DMS 273 (cell line): Measurements from ENCODE around the gene CACUL1.
"Not testable (repeated sequence)": the region's sequence is repeated elsewhere in the genome, so short reads cannot be mapped to it uniquely, and the experiment has no call there.

Source experiments
- DNase-seq: peaks from one replicate; lab custom pipeline; 2025; ENCODE audit not compliant: unreplicated experiment; lab: John Stamatoyannopoulos, UW

CACUL1 gene

DNA sequence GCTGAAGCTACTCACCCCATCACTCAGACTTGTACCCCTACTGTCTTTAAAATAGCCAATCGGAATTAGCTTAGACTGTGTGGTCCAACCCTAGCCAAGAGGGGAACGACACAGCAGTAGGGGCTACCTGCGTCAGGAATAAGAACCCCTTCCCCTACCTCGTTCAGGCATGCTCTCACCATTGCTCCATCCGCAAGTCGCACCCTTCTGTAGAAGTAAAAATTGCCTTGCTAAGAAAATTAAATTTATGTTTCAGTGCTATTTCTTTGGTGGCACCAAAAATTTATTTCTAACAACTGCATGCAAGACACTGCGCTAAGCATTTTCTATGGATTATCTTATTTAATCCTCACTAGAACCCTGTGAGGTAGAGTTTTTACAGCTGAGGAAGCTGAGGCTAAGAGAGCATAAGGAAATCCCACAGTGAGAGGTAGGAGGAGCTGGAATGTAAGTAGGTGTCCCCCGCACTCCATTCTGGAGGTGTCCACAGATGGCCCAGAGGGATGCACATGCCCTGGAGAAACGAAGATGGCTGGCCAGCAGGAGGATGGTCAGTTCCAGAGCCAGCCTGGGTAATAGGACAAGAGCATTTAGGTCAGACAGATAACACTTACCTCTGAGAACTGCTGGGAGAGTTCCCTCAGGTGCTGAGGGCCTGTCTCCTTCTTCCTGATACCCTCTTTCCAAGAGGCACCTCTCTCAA is 15.3 kb upstream of the CACUL1 start:
- DNase-seq = no peak

DNA sequence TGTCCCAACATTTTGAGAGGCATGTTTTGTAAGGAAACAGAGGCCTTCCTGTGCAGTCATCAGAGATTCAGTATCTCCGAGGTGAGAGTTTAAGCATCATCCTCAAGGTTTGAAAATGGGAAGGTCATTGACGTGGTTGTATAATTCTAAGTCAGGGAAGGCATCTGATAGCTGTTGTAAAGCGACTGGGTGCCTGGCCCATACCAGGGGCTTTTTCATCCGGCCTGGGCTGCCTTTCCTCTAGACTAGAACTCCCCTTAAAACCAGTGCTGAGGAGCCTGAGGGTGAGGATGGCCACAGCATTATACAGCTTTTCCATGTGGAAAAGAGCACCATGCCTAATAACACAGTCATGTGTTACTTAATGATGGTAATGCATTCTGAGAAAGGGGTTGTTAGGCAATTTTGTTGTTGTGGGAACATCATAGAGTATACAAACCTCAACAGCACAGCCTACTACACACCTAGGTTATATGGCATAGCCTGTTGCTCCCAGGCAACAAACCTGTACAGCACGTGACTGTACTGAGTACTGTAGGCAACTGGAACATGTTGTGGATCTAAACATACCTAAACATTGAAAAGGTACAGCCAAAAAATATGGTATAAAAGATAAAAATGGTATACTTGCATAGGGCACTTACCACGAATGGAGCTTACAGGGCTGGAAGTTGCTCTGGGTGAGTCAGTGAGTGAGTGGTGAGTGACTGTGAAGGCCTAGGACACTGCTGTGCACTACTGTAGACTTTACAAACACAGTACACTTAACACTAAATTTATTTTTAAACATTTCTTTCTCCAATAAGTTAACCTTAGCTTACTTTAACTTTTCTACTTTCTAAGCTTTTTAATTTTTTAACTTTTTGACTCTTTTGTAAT is 13.5 kb upstream of the CACUL1 start:
- DNase-seq = no peak

DNA sequence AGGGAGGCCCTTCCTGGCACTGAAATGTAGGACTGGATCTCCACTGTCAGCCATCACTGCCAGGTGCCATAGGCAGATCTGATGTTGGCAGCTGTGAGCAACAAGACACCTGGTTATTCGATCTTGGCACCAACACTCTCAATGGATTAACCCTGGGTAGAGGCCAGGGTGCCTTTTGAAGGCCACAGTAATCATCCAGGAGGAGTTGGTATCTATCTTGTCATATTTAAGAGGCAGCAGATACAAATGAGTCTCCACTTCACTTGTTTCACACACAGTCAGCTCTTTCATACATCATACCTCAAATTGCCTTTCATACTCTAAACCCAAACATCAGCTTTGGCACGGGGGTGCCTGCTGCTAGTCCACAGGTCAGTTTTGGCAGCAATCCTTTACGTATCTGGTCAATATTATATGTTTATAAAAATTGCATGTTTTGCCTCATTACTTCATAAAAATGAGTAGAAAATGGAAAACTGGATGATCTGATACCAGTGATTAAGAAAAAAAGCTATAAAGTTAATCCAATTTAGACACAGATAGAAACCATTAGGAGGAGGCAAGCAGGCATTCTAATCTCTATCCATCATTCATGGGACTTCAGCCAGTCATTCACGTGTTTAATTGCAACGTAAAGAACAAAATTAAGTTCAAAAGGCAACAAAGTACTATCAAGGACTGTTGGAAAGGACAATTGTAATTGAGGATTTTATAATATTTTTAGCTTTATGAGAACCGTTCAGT is 12.7 kb upstream of the CACUL1 start:
- no peak for DNase-seq

DNA sequence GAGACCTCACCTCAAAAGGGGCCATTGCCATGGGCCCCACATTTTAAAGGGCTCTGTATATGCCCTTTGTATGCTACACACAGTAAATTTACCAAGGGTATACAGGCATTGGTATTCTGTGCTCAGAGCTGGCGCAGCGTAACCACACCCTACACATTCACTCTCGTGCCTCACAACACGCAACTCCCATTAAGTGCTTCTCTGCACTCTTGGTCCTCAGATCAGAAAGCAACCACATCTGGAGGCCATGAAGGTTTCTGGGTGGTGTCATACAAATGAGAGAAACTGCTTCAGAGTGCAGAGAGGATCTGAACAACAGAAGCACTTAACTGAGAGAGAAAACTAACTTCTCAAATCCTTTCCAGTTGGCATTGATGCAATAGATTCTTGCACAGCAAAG is 9.4 kb upstream of the CACUL1 start:
- DNase-seq = no peak

DNA sequence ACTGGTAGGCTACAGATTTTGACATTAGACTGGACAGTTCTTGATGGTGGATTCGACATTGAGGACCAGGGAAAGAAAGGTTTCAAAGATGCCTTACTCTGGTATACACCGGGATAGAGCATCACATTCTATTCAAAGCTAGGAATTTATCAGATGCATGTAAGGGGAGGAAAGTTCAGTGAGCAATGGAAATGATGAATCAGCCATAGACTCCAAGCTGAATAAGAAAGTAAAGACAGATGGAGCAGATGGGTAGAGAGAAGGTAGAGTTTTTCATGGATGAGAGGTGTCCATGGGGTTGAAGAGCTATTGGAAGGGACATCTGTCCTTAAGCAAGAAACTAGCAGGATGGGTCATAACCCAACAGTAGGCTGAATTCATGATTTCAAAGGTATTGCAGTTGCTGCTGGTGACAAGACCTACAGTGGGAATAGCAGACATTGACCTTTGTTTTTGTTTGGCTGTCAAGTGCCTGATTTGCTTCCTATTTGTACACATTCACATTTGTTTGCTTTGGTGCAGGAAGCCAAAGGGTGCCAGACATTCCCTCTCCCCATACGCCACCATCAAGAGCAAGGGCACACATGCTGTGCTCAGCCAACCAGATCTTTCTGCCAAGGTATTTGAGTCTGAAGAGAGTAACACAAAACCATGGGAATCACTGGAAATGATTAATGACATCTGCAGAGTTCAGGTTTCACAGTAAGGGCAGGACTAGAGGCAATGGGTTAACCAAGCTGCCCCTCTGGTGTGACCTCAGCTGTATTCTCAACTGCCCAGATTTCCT is 8.6 kb upstream of the CACUL1 start:
- no peak for DNase-seq

DNA sequence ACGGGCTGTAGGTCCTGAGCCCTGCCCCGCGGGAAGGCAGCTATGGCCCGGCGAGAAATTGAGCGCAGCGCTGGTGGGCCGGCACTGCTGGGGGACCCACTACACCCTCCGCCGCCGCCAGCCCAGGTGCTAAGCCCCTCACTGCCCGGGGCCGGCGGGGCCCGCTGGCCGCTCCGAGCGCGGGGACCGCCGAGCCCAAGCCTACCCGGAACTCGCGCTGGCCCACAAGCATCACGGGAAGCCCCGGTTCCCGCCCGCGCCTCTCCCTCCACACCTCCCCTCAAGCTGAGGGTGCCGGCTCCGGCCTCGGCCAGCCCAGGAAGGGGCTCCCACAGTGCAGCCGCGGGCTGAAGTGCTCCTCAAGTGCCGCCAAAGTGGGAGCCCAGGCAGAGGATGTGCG is 5.5 kb upstream of the CACUL1 start:
- no peak for DNase-seq

DNA sequence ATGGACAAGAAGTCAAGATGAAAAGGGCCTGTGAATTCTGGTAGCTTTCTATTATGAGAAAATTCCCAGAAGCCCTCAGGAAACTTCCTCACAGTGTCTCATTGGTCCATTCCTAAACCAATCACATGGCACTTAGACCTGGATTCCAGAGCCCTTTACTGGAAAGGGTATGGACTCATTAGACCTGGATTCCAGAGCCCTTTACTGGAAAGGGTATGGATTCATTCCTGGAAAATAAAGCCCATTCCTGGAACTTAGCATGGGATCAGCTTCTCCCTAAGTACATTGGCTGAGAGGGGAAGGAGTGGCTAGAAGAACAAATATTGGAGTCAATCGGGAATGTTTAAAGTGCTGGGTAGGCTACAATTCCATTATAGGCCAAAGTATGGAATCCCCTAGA is 3.7 kb upstream of the CACUL1 start:
- DNase-seq = no peak

DNA sequence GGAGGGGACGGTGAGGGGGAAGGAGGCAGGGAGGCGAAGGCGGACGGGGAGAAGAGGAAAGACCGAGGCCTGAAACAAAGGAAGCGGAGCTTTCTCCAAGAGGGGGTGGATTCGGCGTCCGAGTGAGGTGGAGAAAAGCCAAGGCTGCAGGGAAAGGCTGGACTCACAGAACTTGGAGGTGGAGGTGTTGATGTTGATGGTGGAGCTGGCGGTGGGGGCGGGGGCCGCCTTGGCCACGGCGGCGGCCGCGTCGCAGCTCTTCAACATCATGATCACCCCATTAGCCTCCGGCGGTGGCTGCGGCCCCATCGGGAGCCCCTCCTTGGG is 578 bp downstream of the CACUL1 start:
- DNase-seq = peak; percentile 62

DNA sequence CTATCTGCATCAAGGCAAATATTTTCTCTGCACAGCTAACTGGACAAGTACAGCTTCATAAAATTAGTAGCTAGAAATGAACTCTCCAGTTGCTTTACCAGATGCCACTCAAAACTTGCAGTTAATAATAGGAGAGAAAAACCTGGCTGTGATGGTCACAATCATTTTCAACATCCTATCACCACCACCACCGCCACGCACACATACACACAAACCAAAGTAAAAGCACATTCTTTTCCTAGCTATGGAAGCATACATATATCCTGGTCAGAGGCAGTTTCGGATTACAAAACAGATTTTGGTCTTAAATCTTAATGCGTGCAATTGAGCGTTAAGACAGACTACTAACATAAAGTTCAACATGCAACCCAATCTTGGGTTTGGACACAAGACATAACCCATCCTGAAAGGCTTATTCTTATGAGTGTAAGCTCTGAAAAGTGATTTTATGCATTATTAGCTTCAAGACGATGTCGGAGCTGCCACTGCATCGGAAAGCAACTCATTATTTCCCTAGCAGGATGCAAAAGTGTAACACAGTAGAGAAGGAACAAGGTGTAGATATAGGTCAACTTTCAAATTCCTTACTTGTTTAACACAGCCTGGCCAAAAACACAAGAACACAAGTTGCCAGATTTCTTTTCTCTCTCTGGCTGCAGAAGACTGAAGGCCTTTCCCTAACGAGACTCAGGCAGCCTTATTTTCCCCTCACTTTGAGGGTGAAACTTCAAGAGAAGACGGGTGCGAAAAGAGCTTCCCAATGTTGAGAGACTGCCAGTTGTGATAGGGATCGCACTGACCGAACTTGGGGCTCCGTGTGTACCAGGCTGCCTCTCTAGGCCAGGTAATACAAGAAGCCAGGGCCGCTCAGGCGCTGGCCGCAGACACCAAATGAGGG is 1.2 kb downstream of the CACUL1 start:
- DNase-seq = peak; percentile 22

DNA sequence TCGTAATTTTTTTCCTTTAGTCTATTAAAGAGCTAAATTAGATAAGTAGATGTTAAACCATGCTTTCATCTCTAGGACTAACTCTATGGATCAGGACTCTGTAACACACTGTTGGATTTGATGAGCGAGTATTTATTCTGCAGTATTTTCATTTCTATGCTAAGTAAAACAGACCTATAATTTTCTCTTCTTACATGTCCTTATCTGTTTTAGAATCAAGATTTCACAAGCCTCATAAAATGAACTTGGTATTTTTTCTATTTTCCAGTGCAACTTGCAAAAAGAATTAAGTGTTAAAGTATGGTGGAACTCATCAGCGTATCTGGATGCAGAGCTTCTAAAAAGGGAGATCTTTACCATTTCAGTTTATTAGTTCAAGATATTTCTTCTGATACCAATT is 2.4 kb downstream of the CACUL1 start:
- no peak for DNase-seq

DNA sequence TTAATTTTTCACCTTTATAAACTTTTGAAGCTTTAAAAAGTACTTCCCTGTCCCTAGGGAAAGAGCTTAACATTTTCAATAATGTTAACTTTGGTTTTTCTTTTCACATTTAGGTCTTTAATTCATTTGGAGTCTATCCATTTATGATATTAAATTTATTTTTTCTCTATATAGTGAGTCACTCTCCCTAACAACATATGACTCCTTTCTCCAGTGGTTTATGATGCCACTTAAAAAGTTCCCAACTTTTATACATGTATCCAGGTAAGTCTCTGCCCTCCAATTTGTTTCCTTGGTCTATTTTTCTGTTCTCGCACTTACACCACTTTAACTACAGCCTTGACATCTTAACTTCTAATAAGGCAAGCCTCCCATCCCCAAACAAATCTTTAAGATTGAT is 3.5 kb downstream of the CACUL1 start:
- DNase-seq = no peak

DNA sequence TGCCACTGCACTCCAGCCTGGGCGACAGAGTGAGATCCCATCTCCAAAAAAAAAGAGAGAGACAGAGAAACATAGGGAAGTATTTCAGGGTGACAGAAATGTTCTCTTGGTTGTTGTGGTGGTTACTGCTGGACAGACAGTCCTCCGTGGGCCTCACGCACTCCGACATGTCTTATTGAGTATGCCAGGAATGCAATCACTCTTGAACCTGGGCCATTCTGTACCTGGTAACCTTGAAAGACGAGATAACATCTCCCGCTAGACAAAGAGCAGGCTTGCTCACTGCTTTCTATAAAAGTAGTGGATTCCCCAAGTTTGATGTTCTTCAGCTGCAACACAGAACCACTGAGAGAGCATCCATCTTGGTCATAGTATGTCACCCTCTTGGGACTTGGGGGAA is 6.7 kb downstream of the CACUL1 start:
- DNase-seq = no peak

DNA sequence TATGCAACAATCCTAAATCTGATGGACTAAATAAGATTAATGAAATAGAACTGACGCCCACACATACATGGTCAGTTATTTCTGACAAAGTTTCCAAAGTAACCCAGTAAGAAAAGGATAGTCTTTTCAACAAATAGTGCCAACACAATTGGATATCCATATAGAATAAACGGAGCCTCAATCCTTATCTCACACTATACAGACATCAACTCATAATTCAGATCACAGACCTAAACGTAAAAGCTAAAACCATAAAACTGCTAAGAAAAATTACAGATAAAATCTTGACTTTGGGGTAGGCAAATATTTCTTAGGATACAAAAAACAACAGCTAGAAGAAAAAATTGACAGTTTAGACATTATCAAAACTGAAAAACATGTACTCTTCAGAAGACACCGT is 8.5 kb downstream of the CACUL1 start:
- DNase-seq = no peak

DNA sequence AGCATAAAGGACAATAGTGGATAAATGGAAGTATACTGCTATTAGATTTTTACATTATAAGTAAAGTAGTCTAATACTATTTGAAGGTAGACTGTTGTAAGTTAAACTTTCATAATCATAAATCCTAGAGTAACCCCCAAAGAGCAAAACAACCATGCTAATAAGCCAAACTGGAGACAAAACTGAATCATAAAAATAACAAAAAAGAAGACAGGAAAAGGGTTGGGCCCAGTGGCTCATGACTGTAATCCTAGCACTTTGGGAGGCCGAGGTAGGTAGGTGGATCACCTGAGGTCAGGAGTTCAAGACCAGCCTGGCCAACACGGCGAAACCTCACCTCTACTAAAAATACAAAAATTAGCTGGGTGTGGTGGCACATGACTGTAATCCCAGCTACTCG is 9.7 kb downstream of the CACUL1 start:
- no peak for DNase-seq

DNA sequence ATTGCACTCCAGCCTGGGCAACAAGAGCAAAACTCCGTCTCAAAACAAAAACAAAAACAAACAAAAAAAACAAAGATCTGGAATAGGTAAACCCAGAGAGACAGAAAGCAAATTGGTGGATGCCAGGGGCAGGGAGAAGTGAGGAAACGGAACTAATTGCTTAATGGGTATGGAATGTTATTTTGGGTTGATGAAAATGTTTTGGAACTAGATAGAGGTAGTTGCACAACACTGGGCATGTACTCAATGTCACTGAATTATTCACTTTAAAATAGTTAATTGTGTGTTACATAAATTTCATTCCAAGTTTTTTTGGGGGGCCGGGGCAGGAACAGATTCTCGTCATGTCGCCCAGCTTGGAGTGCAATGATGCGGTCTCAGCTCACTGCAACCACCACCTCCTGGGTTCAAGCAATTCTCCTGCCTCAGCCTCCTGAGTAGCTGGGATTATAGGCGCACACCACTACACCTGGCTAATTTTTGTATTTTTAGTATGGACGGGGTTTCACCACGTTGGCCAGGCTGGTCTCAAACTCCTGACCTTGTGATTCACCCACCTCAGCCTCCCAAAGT is 10.3 kb downstream of the CACUL1 start:
- not testable (repeated sequence) for DNase-seq

DNA sequence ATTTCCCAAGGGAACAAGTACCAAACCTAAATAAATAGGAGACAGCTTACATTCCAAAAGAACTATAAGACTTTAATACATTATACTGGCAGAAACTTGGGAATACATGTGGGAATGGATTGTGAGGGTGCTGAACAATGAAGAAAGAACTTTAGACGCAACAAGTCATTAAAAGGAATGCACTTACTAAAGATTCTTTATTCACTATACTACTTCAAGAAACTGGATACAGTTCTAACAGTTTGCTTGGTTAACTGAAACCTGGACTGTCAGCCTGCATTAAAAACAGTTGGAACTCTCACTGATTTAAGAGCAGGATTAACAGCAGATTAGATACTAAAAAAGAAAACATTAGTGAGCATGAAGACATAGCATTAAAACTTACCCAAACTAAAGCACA is 12.0 kb downstream of the CACUL1 start:
- no peak for DNase-seq

DNA sequence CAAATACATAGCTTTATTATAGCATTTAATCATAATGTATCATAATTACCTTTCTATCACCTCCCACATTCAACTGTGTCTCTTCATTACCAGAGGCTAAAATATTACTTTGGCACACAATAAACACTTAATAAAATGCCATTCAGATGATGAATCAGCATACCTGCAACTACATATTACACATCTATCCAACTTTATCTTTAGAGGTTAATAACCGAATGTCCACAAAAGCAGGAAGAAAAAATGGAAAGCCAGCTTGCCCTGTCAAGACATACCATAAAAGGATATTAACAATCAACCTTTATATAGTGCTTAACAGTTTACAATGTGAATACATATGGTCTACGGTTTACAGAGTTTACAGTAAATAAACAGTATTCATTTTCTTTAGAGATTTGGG is 12.7 kb downstream of the CACUL1 start:
- DNase-seq = no peak

DNA sequence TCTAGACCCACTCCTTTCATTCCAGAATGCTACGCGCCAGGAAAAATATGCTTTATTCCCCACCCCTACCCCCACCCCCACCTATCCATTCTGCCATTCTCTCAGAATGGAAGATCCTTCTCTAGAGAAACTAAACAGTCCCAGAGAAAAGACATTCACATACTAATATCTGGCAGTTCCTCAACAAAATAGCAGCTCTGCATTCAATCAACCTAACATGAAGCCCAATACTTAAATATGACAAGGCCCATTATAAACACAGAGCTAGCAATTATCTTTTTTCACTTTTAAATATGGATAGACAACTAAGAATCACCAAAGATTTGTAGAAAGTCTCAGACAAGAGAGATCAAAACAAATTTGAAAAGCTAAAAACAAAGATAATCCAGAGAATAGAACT is 16.4 kb downstream of the CACUL1 start:
- DNase-seq = no peak

DNA sequence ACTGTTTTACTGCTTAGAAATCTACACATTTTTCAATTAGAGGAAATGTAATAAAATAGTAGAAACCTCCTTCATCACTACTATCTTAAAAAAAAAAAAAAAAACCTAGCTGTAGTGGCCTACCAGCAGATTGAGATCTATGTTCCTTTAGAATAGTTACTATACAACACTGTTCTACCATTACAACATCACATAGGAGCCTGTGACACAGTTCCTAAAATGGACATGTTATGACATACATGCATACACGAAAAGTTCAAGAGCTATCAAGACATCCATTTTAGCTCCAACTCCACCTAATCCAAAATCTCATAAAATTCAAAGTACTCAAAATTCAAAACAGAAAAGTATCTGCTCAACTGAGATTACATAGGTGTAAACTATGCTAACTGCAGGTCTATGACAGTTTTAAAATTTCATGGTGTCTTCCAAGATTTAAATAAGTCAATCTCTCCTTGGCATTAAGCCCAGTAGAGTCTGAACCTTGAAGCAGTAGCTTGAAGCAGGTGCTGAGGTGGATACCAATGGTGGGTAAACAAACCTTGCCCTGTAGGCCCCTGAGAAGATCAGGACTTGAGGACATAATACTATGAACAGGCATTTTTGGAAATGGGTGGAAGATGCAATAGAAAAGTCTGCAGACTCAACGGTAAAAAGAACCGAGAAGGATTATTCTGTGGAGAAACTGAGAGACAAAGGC is 17.0 kb downstream of the CACUL1 start:
- no peak for DNase-seq
